Measurements from ENCODE around the gene NOCT.
"Not testable (repeated sequence)": the region's sequence is repeated elsewhere in the genome, so short reads cannot be mapped to it uniquely, and the experiment has no call there.

Gene NOCT

GRCh38 chr4:139053909-139054308 is 38.3 kb downstream of the NOCT start:
- DNase-seq, result no peak

- no peak for DNase-seq
Observed at GRCh38 chr4:139054791-139055505, 39.4 kb downstream of the NOCT start.

GRCh38 chr4:139059026-139059425 is 43.4 kb downstream of the NOCT start:
- not testable (repeated sequence) for DNase-seq

GRCh38 chr4:139060591-139060990 is 45.0 kb downstream of the NOCT start:
- no peak for DNase-seq

GRCh38 chr4:139076016-139076744 is 60.6 kb downstream of the NOCT start:
- no peak for DNase-seq

GRCh38 chr4:139077567-139078355 is 62.2 kb downstream of the NOCT start:
- no peak for DNase-seq

- no peak for DNase-seq
Observed at GRCh38 chr4:139078926-139079325, 63.3 kb downstream of the NOCT start.

- peak; percentile 76 for DNase-seq
Observed at GRCh38 chr4:139082750-139083606, 67.4 kb downstream of the NOCT start.

- peak; percentile 54 for DNase-seq
Observed at GRCh38 chr4:139083607-139083955, 68.0 kb downstream of the NOCT start.

GRCh38 chr4:139083956-139084803 is 68.6 kb downstream of the NOCT start:
- DNase-seq, result peak; percentile 67

- DNase-seq, result no peak
Observed at GRCh38 chr4:139084804-139085093, 69.2 kb downstream of the NOCT start.

- DNase-seq, result no peak
Observed at GRCh38 chr4:139085141-139085540, 69.6 kb downstream of the NOCT start.

- no peak for DNase-seq
Observed at GRCh38 chr4:139092271-139092670, 76.7 kb downstream of the NOCT start.

Data from activated CD4-positive, alpha-beta T cell treated with anti-CD3 and anti-CD28 coated beads for 1 hour (primary cell).